Measurements from ENCODE around the gene ZNF148.

- no peak for TF ChIP-seq CTCF (IDR thresholded peaks at IDR 0.05)
- no peak for TF ChIP-seq POLR2A (IDR thresholded peaks at IDR 0.05)
- no peak for TF ChIP-seq EP300 (IDR thresholded peaks at IDR 0.05)
- no peak for TF ChIP-seq POLR2AphosphoS5 (IDR thresholded peaks at IDR 0.05)
These were observed 27.5 kb upstream of the ZNF148 start for GRCh38 chr3:125402639-125403038.

Measured in sigmoid colon (tissue), 4 donors.